Placental epithelial cell (primary cell): ENCODE data around the gene UQCRHL. TPM values are rescaled to one million over a fixed set of nuclear protein-coding genes. Genes with fewer than 3 reads are reported as not detected.

Experiments used
- total RNA-seq: library from RNA; depleted of rRNA; stranded (reverse); fragments of >200 nt; gene quantifications from 2 replicates; pipeline ENCODE4 v1.2.3, GENCODE V29; 2012

Gene UQCRHL
- 0.65 and 2.7 TPM in 2 replicates for total RNA-seq

GRCh38 chr1:15807549-15807948 is at the start of gene UQCRHL:
Gene UQCRHL (minus strand): TSS chr1:15807649. CDS start chr1:15807649, 0 bp downstream.

GRCh38 chr1:15847100-15847892 is 39.8 kb upstream of the UQCRHL start, which contains the start of gene SPEN:
Gene SPEN (plus strand): TSS chr1:15847707. CDS start chr1:15848068, 361 bp downstream.

GRCh38 chr1:15758343-15758931 is 49.0 kb downstream of the UQCRHL start, which contains the start of gene FBLIM1:
Gene FBLIM1 (plus strand): TSS chr1:15758795. CDS start chr1:15764984, 6,189 bp downstream.

Other genes with a start within 250 kb of the UQCRHL start
- 0.33 TPM in 1 of 2 replicates, not detected in the other for gene AGMAT, start 222.6 kb downstream of the UQCRHL start, total RNA-seq
- gene DDI2, start 190.2 kb downstream of the UQCRHL start, total RNA-seq, result 20.8 and 32.2 TPM in 2 replicates
- gene PLEKHM2, start 123.3 kb downstream of the UQCRHL start, total RNA-seq, result 45.0 and 55.4 TPM in 2 replicates
- 0.33 and 0.39 TPM in 2 replicates for gene SLC25A34, start 71.4 kb downstream of the UQCRHL start, total RNA-seq
- not detected in 2 replicates for gene TMEM82, start 65.2 kb downstream of the UQCRHL start, total RNA-seq
- gene FBLIM1, start 48.9 kb downstream of the UQCRHL start, total RNA-seq, result 244 and 373 TPM in 2 replicates
- gene SPEN, start 40.1 kb upstream of the UQCRHL start, total RNA-seq, result 25.1 and 26.1 TPM in 2 replicates
- gene ZBTB17, start 168.5 kb upstream of the UQCRHL start, total RNA-seq, result 28.1 and 31.8 TPM in 2 replicates
- gene SRARP, start 196.6 kb upstream of the UQCRHL start, total RNA-seq, result not detected in 2 replicates
- 0.22 TPM in 1 of 2 replicates, not detected in the other for gene HSPB7, start 210.4 kb upstream of the UQCRHL start, total RNA-seq
- not detected in 2 replicates for gene CLCNKA, start 214.4 kb upstream of the UQCRHL start, total RNA-seq
- gene CLCNKB, start 236.1 kb upstream of the UQCRHL start, total RNA-seq, result 0.43 and 1.2 TPM in 2 replicates